H1 (cell line): ENCODE measurements around the gene ABCD2. TPM values are rescaled to one million over a fixed set of nuclear protein-coding genes. Genes with fewer than 3 reads are reported as not detected.
A peak's percentile ranks its signal among the peaks of the same experiment; 100 is the strongest.

Experiments used
- CTCF ChIA-PET: fragments of 300-600 bp; sonication (Branson Sonifier 250); formaldehyde crosslinking; loops from one replicate; lab custom pipeline; 2021; ENCODE audit not compliant: partially characterized antibody; lab: Charles Lee
- POLR2A ChIA-PET: fragments of 300-600 bp; sonication (Branson Sonifier 250); formaldehyde crosslinking; loops from one replicate; lab custom pipeline; 2021; ENCODE audit warnings: inconsistent platforms; ENCODE audit not compliant: partially characterized antibody; lab: Charles Lee
- DNase-seq, 2 experiments: peaks; one replicate each; pipeline versions ENCODE4 v3.0.0 to v3.0.0-alpha.2; 2010 to 2022; ENCODE audit warnings: low spot score in 2 of 2, low read depth in 1 of 2, mixed read lengths in 1 of 2
- FAIRE-seq: peaks from 2 replicates; lab custom pipeline; 2011; peaks lifted over from hg19 to GRCh38; lab: Jason Lieb, UNC
- H2AFZ ChIP-seq: 2 replicates; pipeline ENCODE4 v1.8.1; 2012; ENCODE audit warnings: low read length, inconsistent platforms
- H2AK5ac ChIP-seq: 2 replicates; pipeline ENCODE4 v1.6.1; 2013; ENCODE audit warnings: low read depth, low read length
- H2BK120ac ChIP-seq: replicated peaks from 2 replicates; pipeline ENCODE3; 2013; ENCODE audit warnings: low read depth, low read length, inconsistent platforms
- H2BK12ac ChIP-seq: 2 replicates; pipeline ENCODE4 v1.6.1; 2013; ENCODE audit warnings: low read depth, low read length
- H2BK15ac ChIP-seq: 2 replicates; pipeline ENCODE4 v1.6.1; 2013; ENCODE audit warnings: low read length
- H2BK20ac ChIP-seq: 2 replicates; pipeline ENCODE4 v1.6.1; 2013; ENCODE audit warnings: low read length
- H2BK5ac ChIP-seq: 2 replicates; pipeline ENCODE4 v1.6.1; 2013; ENCODE audit warnings: low read depth, low read length
- H3K14ac ChIP-seq: 2 replicates; pipeline ENCODE4 v1.6.1; 2013; ENCODE audit warnings: inconsistent platforms; ENCODE audit not compliant: insufficient read length
- H3K18ac ChIP-seq: 2 replicates; pipeline ENCODE4 v1.6.1; 2013; ENCODE audit warnings: low read length; ENCODE audit errors: extremely low read depth
- H3K23ac ChIP-seq: 2 replicates; pipeline ENCODE4 v1.6.1; 2013; ENCODE audit warnings: inconsistent platforms; ENCODE audit not compliant: insufficient read length
- H3K23me2 ChIP-seq: 2 replicates; pipeline ENCODE4 v1.6.1; 2013; ENCODE audit warnings: low read depth, low read length
- H3K27ac ChIP-seq: 2 replicates; pipeline ENCODE4 v1.6.1; 2011; ENCODE audit warnings: low read depth, low read length, inconsistent platforms
- H3K27me3 ChIP-seq, 4 experiments: replicated peaks in 1 of 4; 1 replicate in 1 of 4; 2 replicates in 3 of 4; pipeline versions ENCODE4 v1.6.1 to v1.8.1; 2011 to 2013; ENCODE audit warnings: low read length in 3 of 4, mild to moderate bottlenecking in 3 of 4, inconsistent platforms in 2 of 4, mixed read lengths in 2 of 4, moderate library complexity in 1 of 4; ENCODE audit not compliant: control insufficient read depth in 3 of 4, insufficient read depth in 3 of 4; ENCODE audit errors: extremely low read depth in 1 of 4
- H3K36me3 ChIP-seq, 4 experiments: 2 replicates each; pipeline versions ENCODE4 v1.6.1 to v1.8.1; 2011 to 2013; ENCODE audit warnings: mild to moderate bottlenecking in 4 of 4, low read length in 3 of 4, moderate library complexity in 2 of 4, control low read depth in 1 of 4, inconsistent platforms in 1 of 4; ENCODE audit not compliant: insufficient read depth in 4 of 4, control insufficient read depth in 2 of 4
- H3K4ac ChIP-seq: replicated peaks from 2 replicates; pipeline ENCODE3; 2013; ENCODE audit warnings: low read length, low read depth, mixed read lengths, inconsistent platforms; ENCODE audit not compliant: insufficient read length
- H3K4me1 ChIP-seq, 4 experiments: replicated peaks in 1 of 4; 1 replicate in 1 of 4; 2 replicates in 3 of 4; pipeline versions ENCODE4 v1.6.1 to v1.8.1; 2011 to 2013; ENCODE audit warnings: low read length in 3 of 4, inconsistent platforms in 2 of 4, mixed read lengths in 1 of 4; ENCODE audit not compliant: insufficient read depth in 4 of 4, control insufficient read depth in 3 of 4
- H3K4me2 ChIP-seq, 2 experiments: 2 replicates each; pipeline versions ENCODE4 v1.6.1 to v1.8.1; 2011 to 2013; ENCODE audit warnings: low read depth in 2 of 2, low read length in 2 of 2, control low read depth in 1 of 2, inconsistent platforms in 1 of 2, mild to moderate bottlenecking in 1 of 2; ENCODE audit not compliant: insufficient read depth in 1 of 2
- H3K4me3 ChIP-seq, 4 experiments: fragments of 200-600, 300-600 bp in 1 of 4; sonication (generic), shearing (Covaris generic), sonication (Bioruptor Twin) in 1 of 4; 2 replicates each; pipeline versions ENCODE4 v1.5.1 to v1.8.1; 2011 to 2016; ENCODE audit warnings: low read length in 4 of 4, low read depth in 3 of 4, control low read depth in 2 of 4, inconsistent platforms in 2 of 4, mild to moderate bottlenecking in 2 of 4, mixed read lengths in 1 of 4, moderate library complexity in 1 of 4; ENCODE audit not compliant: insufficient read depth in 2 of 4; ENCODE audit errors: extremely low read depth in 1 of 4
- H3K56ac ChIP-seq: replicated peaks from 2 replicates; pipeline ENCODE3; 2013; ENCODE audit warnings: low read depth, mild to moderate bottlenecking, mixed read lengths, low read length, inconsistent platforms; ENCODE audit not compliant: insufficient read length
- H3K79me1 ChIP-seq: 2 replicates; pipeline ENCODE4 v1.6.1; 2013; ENCODE audit warnings: low read depth, low read length, control low read depth
- H3K79me2 ChIP-seq, 2 experiments: 2 replicates each; pipeline versions ENCODE4 v1.6.1 to v1.8.1; 2012 to 2013; ENCODE audit warnings: low read length in 2 of 2, mild to moderate bottlenecking in 2 of 2, inconsistent platforms in 1 of 2; ENCODE audit not compliant: insufficient read depth in 2 of 2, control insufficient read depth in 1 of 2
- H3K9ac ChIP-seq, 4 experiments: replicated peaks in 1 of 4; 1 replicate in 1 of 4; 2 replicates in 3 of 4; pipeline versions ENCODE4 v1.6.1 to v1.8.1; 2011 to 2013; ENCODE audit warnings: low read depth in 3 of 4, low read length in 3 of 4, control low read depth in 2 of 4, mild to moderate bottlenecking in 2 of 4, moderate library complexity in 2 of 4, inconsistent platforms in 1 of 4; ENCODE audit errors: extremely low read depth in 1 of 4
- H3K9me3 ChIP-seq, 2 experiments: 2 replicates each; pipeline versions ENCODE4 v1.6.1 to v1.8.1; 2012 to 2013; ENCODE audit warnings: mild to moderate bottlenecking in 2 of 2, moderate library complexity in 2 of 2, control low read depth in 1 of 2, inconsistent platforms in 1 of 2, low read depth in 1 of 2, low read length in 1 of 2, mixed read lengths in 1 of 2; ENCODE audit not compliant: insufficient read depth in 2 of 2
- H4K20me1 ChIP-seq, 2 experiments: replicated peaks in 1 of 2; 2 replicates each; pipeline versions ENCODE3 to v1.8.1; 2011 to 2013; ENCODE audit warnings: inconsistent platforms in 2 of 2, low read length in 2 of 2, mild to moderate bottlenecking in 1 of 2; ENCODE audit not compliant: insufficient read depth in 2 of 2, control insufficient read depth in 1 of 2
- H4K5ac ChIP-seq: 2 replicates; pipeline ENCODE4 v1.6.1; 2013; ENCODE audit warnings: low read length, low read depth, mixed read lengths, inconsistent platforms; ENCODE audit not compliant: insufficient read length
- H4K8ac ChIP-seq: 2 replicates; pipeline ENCODE4 v1.8.0; 2013; ENCODE audit warnings: mild to moderate bottlenecking, moderate library complexity, low read length, inconsistent platforms; ENCODE audit not compliant: insufficient read depth; ENCODE audit errors: extremely low read depth
- H4K91ac ChIP-seq: replicated peaks from 2 replicates; pipeline ENCODE3; 2013; ENCODE audit warnings: low read length, mixed read lengths, inconsistent platforms; ENCODE audit not compliant: insufficient read length
- ASH2L ChIP-seq: fragments of 200-600, 300-600 bp; sonication (generic); IDR thresholded peaks from one replicate; pipeline ENCODE4 v1.7.1; 2017; ENCODE audit warnings: low read length
- CEBPB ChIP-seq: IDR thresholded peaks from 2 replicates; pipeline ENCODE4 v1.6.1; 2012; ENCODE audit warnings: low read depth, low read length
- CTCF ChIP-seq, 3 experiments: IDR thresholded peaks; 1 replicate in 2 of 3; 2 replicates in 1 of 3; pipeline versions ENCODE4 v1.5.1 to v1.6.1; 2011; ENCODE audit warnings: low read length in 3 of 3, mild to moderate bottlenecking in 3 of 3, inconsistent platforms in 2 of 3, low read depth in 1 of 3, moderate library complexity in 1 of 3; ENCODE audit not compliant: insufficient read depth in 1 of 3; ENCODE audit errors: control extremely low read depth in 1 of 3
- RAD21 ChIP-seq, 2 experiments: IDR thresholded peaks in 1 of 2; conservative IDR thresholded peaks in 1 of 2; 2 replicates each; pipeline ENCODE4 v1.6.1; 2011; ENCODE audit warnings: low read depth in 2 of 2, low read length in 2 of 2, improper control_type of control experiment in 1 of 2, inconsistent platforms in 1 of 2, mild to moderate bottlenecking in 1 of 2, moderate library complexity in 1 of 2
- RNF2 ChIP-seq: fragments of 200-900, 300-1000 bp; sonication (generic); IDR thresholded peaks from 2 replicates; pipeline ENCODE4 v1.7.1; 2016; ENCODE audit warnings: borderline replicate concordance, low read depth, mild to moderate bottlenecking, antibody characterized with exemption, low read length; ENCODE audit not compliant: poor library complexity, severe bottlenecking; ENCODE audit errors: missing control alignments
- SP2 ChIP-seq: IDR thresholded peaks from 2 replicates; pipeline ENCODE4 v1.6.1; 2012; ENCODE audit warnings: mild to moderate bottlenecking, low read length, inconsistent platforms
- SUZ12 ChIP-seq: fragments of 200-600 bp; sonication (generic); IDR thresholded peaks from 2 replicates; pipeline ENCODE4 v1.6.1; 2012; ENCODE audit warnings: mild to moderate bottlenecking, inconsistent platforms, low read length, moderate library complexity, mixed read lengths
- TAF7 ChIP-seq: optimal IDR thresholded peaks from 2 replicates; pipeline ENCODE3; 2011; ENCODE audit warnings: low read depth, mild to moderate bottlenecking, inconsistent platforms, low read length, moderate library complexity, borderline replicate concordance
- WGBS, 2 experiments: shearing (Covaris generic) in 1 of 2; methylation state at CpG; one replicate each; pipeline versions ENCODE4 v1.1.6 to v1.1.7; 2013 to 2015; ENCODE audit warnings: low lambda C conversion rate in 2 of 2, mixed read lengths in 2 of 2, inconsistent platforms in 1 of 2, low coverage in 1 of 2, missing lambda C conversion rate in 1 of 2; ENCODE audit not compliant: insufficient replicate concordance in 2 of 2, insufficient coverage in 1 of 2, insufficient read length in 1 of 2; ENCODE audit errors: extremely low coverage in 1 of 2, missing lambda C conversion rate in 1 of 2; 5-methylcytosine and 5-hydroxymethylcytosine counted together
- polyA plus RNA-seq, 7 experiments: library from polyadenylated mRNA; depleted of rRNA in 3 of 7; stranded (reverse) in 5 of 7; unstranded in 2 of 7; fragments of >200 nt in 5 of 7; fragments of 200-250 nt in 2 of 7; gene quantifications; 1 replicate in 5 of 7; 2 replicates in 1 of 7; 4 replicates in 1 of 7; pipeline versions ENCODE4 v1.2.1 to v1.2.3, GENCODE V29; 2011 to 2013; ENCODE audit warnings: missing spikeins in 2 of 7, mixed read lengths in 2 of 7
- total RNA-seq: library from RNA; stranded (reverse); fragmentation: NEBNext Ultra II Directional; extraction: Animal tissue kit (Norgen Biotek cat#: 25700); gene quantifications from 2 replicates; pipeline ENCODE4 v1.2.1, GENCODE V29; 2021
- TF ChIP-seq, protein P1 (sequence below): IDR thresholded peaks from 2 replicates; pipeline ENCODE4 v1.6.1; 2012; ENCODE audit warnings: inconsistent platforms

ABCD2 gene
- total and polyA plus RNA-seq, 2 of the 8 experiments (the other 6 are each of a cell fraction or from before 2014, with no cell fraction given): not detected

DNA sequence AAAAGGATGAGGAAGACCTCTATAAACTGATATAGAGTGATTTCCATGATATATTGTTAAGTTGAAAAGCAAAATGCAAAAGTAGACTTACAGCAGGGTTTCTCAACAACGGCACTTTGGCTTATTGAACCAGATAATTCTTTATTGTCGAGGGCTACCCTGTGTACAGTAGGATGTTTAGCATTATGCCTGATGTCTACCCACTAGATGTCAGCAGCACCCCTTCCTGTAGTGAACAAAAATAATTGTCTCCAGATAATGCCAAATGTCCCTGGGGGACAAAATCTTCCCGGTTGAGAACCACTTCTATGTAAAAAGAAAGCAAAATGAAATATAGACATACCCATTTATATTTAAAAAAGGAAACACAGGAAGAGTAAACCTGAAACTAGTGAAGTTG, 32.4 kb downstream of the ABCD2 start:
- no peak for DNase-seq
- Histone ChIP-seq H2BK12ac (no peak overlapping the region), H2BK5ac (no peak overlapping the region), H2BK15ac (no peak overlapping the region), H3K9me3 (no peaks in the 10 kb centered on the region), H3K79me1 (no peaks in the 10 kb centered on the region), H3K36me3 (no peaks in the 10 kb centered on the region), H3K79me2 (no peaks in the 10 kb centered on the region), H3K23ac (no peak overlapping the region), H3K18ac (no peak overlapping the region), H3K4me1 (no peaks in the 10 kb centered on the region), H4K20me1 (no peaks in the 10 kb centered on the region), H3K23me2 (no peaks in the 10 kb centered on the region), H2AFZ (no peak overlapping the region), H4K5ac (no peak overlapping the region), H2BK120ac (no peak overlapping the region), H3K14ac (no peak overlapping the region), H3K4me2 (no peak overlapping the region), H2BK20ac (no peak overlapping the region), H4K91ac (no peak overlapping the region), H3K4ac (no peak overlapping the region), H4K8ac (no peak overlapping the region), H3K4me3 (no peak overlapping the region), H3K27ac (no peak overlapping the region), H3K9ac (no peak overlapping the region), H3K56ac (no peak overlapping the region), H3K27me3 (peaks cover 0 to 1% (median 0%) of the 10 kb centered on the region in 4 experiments; a peak in 1 of 7 replicates), H2AK5ac (no peak overlapping the region)
- ChIA-PET CTCF (interaction anchor here (0.7 kb wide), 1 partner anchor 105 kb away, joined by 3 read pairs; no protein-coding TSS in a partner anchor), POLR2A (no interaction called here)
- WGBS, 2 experiments: 86% methylated on average over 3 of the region's 3 CpGs; no CpG with 5 or more reads in 1 of the 2 experiments
- no peak for TF ChIP-seq RNF2
- peak; percentile 51 to 58 for TF ChIP-seq RAD21 (IDR thresholded peaks at IDR 0.05 in 1 of 2, conservative IDR thresholded peaks at IDR 0.05 in 1 of 2; ENCODE audit: low read depth in 2 of 2, low read length in 2 of 2)
- TF ChIP-seq SUZ12: no peak
- no peak for TF ChIP-seq SP2
- TF ChIP-seq CEBPB: no peak
- TF ChIP-seq TAF7: no peak
- TF ChIP-seq ASH2L: no peak
- peak in 1 of 3 experiments; percentile 23; a peak in 1 of 4 replicates for TF ChIP-seq CTCF (IDR thresholded peaks at IDR 0.05; ENCODE audit: control extremely low read depth in 1 of 3, insufficient read depth in 1 of 3, low read depth in 1 of 3, low read length in 3 of 3)
- TF ChIP-seq, protein P1, sequence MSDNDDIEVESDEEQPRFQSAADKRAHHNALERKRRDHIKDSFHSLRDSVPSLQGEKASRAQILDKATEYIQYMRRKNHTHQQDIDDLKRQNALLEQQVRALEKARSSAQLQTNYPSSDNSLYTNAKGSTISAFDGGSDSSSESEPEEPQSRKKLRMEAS: no peak
- no peak for FAIRE-seq
